Measurements from ENCODE around the gene CCDC126.

The CCDC126 gene

DNA sequence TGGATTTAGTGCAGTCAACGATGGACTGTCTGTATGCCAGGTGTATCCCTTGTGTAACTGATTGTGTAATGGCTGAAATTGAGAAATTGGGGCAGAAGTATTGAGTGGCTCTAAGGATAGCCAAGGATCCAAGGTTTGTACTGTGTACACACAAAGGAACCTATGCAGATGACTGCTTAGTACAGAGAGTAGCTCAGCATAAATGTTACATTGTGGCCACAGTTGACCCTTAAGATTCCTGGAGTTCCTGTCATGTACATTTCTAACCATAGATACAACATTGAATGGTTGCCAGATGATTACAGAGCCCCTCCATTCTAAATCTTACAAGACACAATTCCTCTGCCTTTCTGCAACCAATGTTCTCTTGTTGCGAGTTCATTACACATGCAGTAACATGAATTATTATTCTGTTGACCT lies 25.3 kb downstream of the CCDC126 start:
- TF ChIP-seq, protein P1, sequence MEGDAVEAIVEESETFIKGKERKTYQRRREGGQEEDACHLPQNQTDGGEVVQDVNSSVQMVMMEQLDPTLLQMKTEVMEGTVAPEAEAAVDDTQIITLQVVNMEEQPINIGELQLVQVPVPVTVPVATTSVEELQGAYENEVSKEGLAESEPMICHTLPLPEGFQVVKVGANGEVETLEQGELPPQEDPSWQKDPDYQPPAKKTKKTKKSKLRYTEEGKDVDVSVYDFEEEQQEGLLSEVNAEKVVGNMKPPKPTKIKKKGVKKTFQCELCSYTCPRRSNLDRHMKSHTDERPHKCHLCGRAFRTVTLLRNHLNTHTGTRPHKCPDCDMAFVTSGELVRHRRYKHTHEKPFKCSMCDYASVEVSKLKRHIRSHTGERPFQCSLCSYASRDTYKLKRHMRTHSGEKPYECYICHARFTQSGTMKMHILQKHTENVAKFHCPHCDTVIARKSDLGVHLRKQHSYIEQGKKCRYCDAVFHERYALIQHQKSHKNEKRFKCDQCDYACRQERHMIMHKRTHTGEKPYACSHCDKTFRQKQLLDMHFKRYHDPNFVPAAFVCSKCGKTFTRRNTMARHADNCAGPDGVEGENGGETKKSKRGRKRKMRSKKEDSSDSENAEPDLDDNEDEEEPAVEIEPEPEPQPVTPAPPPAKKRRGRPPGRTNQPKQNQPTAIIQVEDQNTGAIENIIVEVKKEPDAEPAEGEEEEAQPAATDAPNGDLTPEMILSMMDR (IDR thresholded peaks at IDR 0.05; ENCODE audit: borderline replicate concordance, extremely low read depth, low read length, poor library complexity, severe bottlenecking), result no peak
- TF ChIP-seq EZH2 (IDR thresholded peaks at IDR 0.05; ENCODE audit: borderline replicate concordance, low read depth, low read length, severe bottlenecking), result no peak
- H4K20me1 ChIP-seq (ENCODE audit: insufficient read depth, low read length), result no peaks in the 10 kb centered on the region; the same call in 1 of the 2 replicates
- no peaks in the 10 kb centered on the region for H3K36me3 ChIP-seq (ENCODE audit: insufficient read depth, low read length)
- H3K4me1 ChIP-seq (ENCODE audit: insufficient read depth, low read length), result no peaks in the 10 kb centered on the region
- no peaks in the 10 kb centered on the region for H3K79me2 ChIP-seq (ENCODE audit: insufficient read depth, low read length)
- H3K4me2 ChIP-seq (ENCODE audit: insufficient read depth, low read length), result no peak overlapping the region
- H3K9me3 ChIP-seq (ENCODE audit: insufficient read depth, low read length, severe bottlenecking), result peaks cover 8% of the 10 kb centered on the region
- no peak overlapping the region for H2AFZ ChIP-seq (ENCODE audit: low read depth, low read length)
- no peak for DNase-seq
- no peak overlapping the region for H3K27ac ChIP-seq (ENCODE audit: low read length)
- no peak overlapping the region for H3K4me3 ChIP-seq (ENCODE audit: low read depth in 1 of 2, low read length in 2 of 2)
- H3K9ac ChIP-seq (ENCODE audit: low read depth, low read length), result no peak overlapping the region
- no peaks in the 10 kb centered on the region for H3K27me3 ChIP-seq (ENCODE audit: insufficient read depth, low read length, poor library complexity)
- no peak for ATAC-seq (ENCODE audit: insufficient read depth, low read depth)

DNA sequence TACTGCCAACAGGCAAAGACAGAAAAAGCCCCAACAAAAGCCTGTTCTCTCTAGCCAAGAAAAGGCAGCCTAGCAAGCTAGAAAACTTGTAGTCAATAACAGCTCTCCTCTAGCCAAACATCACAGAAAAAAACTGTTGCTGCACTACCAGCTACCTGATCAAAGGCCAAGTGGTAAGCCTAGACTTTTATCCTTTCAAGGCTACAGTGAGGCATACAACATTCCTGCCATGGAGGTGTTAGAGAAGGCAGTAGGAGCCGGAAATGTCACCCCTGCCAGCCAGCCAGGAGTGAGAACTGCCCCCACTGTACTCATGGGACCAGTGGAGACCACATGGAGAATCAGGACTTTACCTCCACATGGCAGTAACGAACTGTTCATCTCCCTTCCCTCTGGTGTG lies 31.2 kb downstream of the CCDC126 start:
- H3K9ac ChIP-seq (ENCODE audit: low read depth, low read length), result no peak overlapping the region
- H3K36me3 ChIP-seq (ENCODE audit: insufficient read depth, low read length), result peaks cover 4% of the 10 kb centered on the region; the same call in 1 of the 2 replicates
- DNase-seq, result no peak
- H3K9me3 ChIP-seq (ENCODE audit: insufficient read depth, low read length, severe bottlenecking), result no peaks in the 10 kb centered on the region
- H3K4me2 ChIP-seq (ENCODE audit: insufficient read depth, low read length), result no peak overlapping the region
- no peak overlapping the region for H3K27ac ChIP-seq (ENCODE audit: low read length)
- no peak overlapping the region for H2AFZ ChIP-seq (ENCODE audit: low read depth, low read length)
- H3K27me3 ChIP-seq (ENCODE audit: insufficient read depth, low read length, poor library complexity), result no peaks in the 10 kb centered on the region
- no peaks in the 10 kb centered on the region for H3K79me2 ChIP-seq (ENCODE audit: insufficient read depth, low read length)
- no peak for ATAC-seq (ENCODE audit: insufficient read depth, low read depth)
- no peaks in the 10 kb centered on the region for H4K20me1 ChIP-seq (ENCODE audit: insufficient read depth, low read length)
- no peak for TF ChIP-seq EZH2 (IDR thresholded peaks at IDR 0.05; ENCODE audit: borderline replicate concordance, low read depth, low read length, severe bottlenecking)
- TF ChIP-seq, protein P1 (IDR thresholded peaks at IDR 0.05; ENCODE audit: borderline replicate concordance, extremely low read depth, low read length, poor library complexity, severe bottlenecking), result no peak
- H3K4me3 ChIP-seq (ENCODE audit: low read depth in 1 of 2, low read length in 2 of 2), result no peak overlapping the region
- H3K4me1 ChIP-seq (ENCODE audit: insufficient read depth, low read length), result no peaks in the 10 kb centered on the region

DNA sequence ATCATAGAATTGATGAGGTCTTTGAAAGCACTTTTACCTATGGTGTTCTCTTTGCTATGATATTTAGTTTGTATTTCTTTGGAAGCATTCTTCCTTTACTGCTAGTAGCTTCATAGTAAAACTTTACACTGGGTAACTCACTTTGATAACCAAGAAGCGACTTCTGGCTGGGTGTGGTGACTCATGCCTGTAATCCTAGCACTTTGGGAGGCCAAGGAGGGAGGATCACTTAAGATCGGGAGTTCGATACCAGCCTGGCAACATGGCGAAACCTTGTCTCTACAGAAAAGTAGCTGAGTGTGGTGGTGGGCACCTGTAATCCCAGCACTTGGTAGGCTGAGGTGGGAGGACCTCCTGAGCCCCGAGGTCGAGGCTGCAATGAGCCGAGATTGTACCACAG lies 36.2 kb downstream of the CCDC126 start:
- no peaks in the 10 kb centered on the region for H3K27me3 ChIP-seq (ENCODE audit: insufficient read depth, low read length, poor library complexity)
- no peak overlapping the region for H3K9ac ChIP-seq (ENCODE audit: low read depth, low read length)
- peaks cover 3% of the 10 kb centered on the region; the same call in 1 of the 2 replicates for H3K36me3 ChIP-seq (ENCODE audit: insufficient read depth, low read length)
- no peak for TF ChIP-seq EZH2 (IDR thresholded peaks at IDR 0.05; ENCODE audit: borderline replicate concordance, low read depth, low read length, severe bottlenecking)
- TF ChIP-seq, protein P1 (IDR thresholded peaks at IDR 0.05; ENCODE audit: borderline replicate concordance, extremely low read depth, low read length, poor library complexity, severe bottlenecking), result no peak
- no peak for DNase-seq
- no peaks in the 10 kb centered on the region for H3K79me2 ChIP-seq (ENCODE audit: insufficient read depth, low read length)
- no peak overlapping the region for H2AFZ ChIP-seq (ENCODE audit: low read depth, low read length)
- H3K4me2 ChIP-seq (ENCODE audit: insufficient read depth, low read length), result no peak overlapping the region
- H3K4me1 ChIP-seq (ENCODE audit: insufficient read depth, low read length), result no peaks in the 10 kb centered on the region
- ATAC-seq (ENCODE audit: insufficient read depth, low read depth), result no peak
- no peaks in the 10 kb centered on the region for H3K9me3 ChIP-seq (ENCODE audit: insufficient read depth, low read length, severe bottlenecking)
- H3K4me3 ChIP-seq (ENCODE audit: low read depth in 1 of 2, low read length in 2 of 2), result no peak overlapping the region
- H3K27ac ChIP-seq (ENCODE audit: low read length), result no peak overlapping the region
- H4K20me1 ChIP-seq (ENCODE audit: insufficient read depth, low read length), result no peaks in the 10 kb centered on the region

DNA sequence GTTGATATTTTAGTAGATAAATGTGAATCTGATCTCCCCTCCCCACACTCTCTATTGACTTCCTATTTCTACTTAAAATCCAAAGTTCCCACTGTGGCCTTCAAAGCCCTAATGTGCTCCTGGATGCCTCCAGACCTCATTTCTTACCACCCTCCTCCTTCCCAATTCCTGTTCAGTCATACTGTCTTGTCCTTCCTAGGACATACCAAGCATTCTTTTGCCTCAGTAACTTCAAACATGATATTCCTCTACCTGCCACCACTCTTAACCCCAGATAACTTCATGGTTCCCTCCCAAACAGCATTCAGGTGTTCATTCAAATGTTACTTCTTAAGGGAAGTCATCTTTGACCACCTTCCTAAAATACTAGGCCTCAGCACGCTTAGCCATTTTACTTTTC lies 48.6 kb downstream of the CCDC126 start:
- TF ChIP-seq, protein P1 (IDR thresholded peaks at IDR 0.05; ENCODE audit: borderline replicate concordance, extremely low read depth, low read length, poor library complexity, severe bottlenecking), result no peak
- no peak for TF ChIP-seq EZH2 (IDR thresholded peaks at IDR 0.05; ENCODE audit: borderline replicate concordance, low read depth, low read length, severe bottlenecking)
- Histone ChIP-seq H3K36me3 (ENCODE audit: insufficient read depth, low read length) (no peaks in the 10 kb centered on the region), H3K9me3 (ENCODE audit: insufficient read depth, low read length, severe bottlenecking) (no peaks in the 10 kb centered on the region), H3K27ac (ENCODE audit: low read length) (no peak overlapping the region), H3K27me3 (ENCODE audit: insufficient read depth, low read length, poor library complexity) (no peaks in the 10 kb centered on the region), H3K79me2 (ENCODE audit: insufficient read depth, low read length) (no peaks in the 10 kb centered on the region), H2AFZ (ENCODE audit: low read depth, low read length) (no peak overlapping the region), H3K4me3 (ENCODE audit: low read depth in 1 of 2, low read length in 2 of 2) (no peak overlapping the region), H4K20me1 (ENCODE audit: insufficient read depth, low read length) (no peaks in the 10 kb centered on the region), H3K4me2 (ENCODE audit: insufficient read depth, low read length) (no peak overlapping the region), H3K4me1 (ENCODE audit: insufficient read depth, low read length) (no peaks in the 10 kb centered on the region), H3K9ac (ENCODE audit: low read depth, low read length) (no peak overlapping the region)
- DNase-seq (no peak), ATAC-seq (ENCODE audit: insufficient read depth, low read depth) (no peak)
